HG03159 (cell line): ENCODE results near the gene APBA3.

Experiments used
- ATAC-seq: cut with Tn5 transposase; IDR thresholded peaks from one replicate; pipeline ENCODE4 v1.9.1; 2021; ENCODE audit warnings: mild to moderate bottlenecking, moderate library complexity; ENCODE audit not compliant: unreplicated experiment

The APBA3 gene, protein sequence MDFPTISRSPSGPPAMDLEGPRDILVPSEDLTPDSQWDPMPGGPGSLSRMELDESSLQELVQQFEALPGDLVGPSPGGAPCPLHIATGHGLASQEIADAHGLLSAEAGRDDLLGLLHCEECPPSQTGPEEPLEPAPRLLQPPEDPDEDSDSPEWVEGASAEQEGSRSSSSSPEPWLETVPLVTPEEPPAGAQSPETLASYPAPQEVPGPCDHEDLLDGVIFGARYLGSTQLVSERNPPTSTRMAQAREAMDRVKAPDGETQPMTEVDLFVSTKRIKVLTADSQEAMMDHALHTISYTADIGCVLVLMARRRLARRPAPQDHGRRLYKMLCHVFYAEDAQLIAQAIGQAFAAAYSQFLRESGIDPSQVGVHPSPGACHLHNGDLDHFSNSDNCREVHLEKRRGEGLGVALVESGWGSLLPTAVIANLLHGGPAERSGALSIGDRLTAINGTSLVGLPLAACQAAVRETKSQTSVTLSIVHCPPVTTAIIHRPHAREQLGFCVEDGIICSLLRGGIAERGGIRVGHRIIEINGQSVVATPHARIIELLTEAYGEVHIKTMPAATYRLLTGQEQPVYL

GRCh38 chr19:3761382-3762129, at the start of gene APBA3:
Gene APBA3, minus strand, starts transcription at chr19:3761692. Its CDS starts 1,428 bp downstream, at chr19:3760264.
- peak; percentile 38 for ATAC-seq

DNA sequence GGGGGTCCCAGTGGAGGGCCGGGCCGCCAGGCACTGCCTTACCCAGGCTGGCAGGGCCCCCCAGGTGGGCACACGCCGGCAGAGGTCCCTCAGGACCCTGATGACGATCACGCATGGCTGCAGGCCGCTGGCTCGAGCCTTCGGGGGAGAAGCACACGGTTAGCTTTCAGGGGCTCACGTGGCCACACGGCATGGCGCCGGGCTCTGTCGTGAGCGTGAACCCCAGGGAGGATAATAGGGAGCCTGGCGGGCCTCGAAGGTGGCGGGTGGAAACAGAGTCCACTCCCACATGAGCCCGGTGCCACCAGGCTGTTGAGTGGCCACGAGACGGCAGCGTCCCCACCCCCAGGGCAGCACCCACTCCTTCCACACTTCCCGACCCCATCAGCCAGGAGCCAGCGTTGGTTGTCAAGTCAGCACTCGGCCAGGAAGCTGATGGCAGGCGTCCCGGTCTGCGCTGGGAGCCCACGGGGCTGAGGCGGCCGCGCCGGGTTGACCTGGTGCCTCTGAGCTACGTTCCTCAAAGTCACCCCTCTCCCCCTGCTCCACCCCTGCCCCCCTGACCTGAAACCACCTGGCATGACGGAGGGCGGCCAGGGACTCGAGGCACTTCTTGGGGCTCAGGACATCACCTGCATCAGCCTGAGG, 49.3 kb upstream of the APBA3 start:
- ATAC-seq: no peak

DNA sequence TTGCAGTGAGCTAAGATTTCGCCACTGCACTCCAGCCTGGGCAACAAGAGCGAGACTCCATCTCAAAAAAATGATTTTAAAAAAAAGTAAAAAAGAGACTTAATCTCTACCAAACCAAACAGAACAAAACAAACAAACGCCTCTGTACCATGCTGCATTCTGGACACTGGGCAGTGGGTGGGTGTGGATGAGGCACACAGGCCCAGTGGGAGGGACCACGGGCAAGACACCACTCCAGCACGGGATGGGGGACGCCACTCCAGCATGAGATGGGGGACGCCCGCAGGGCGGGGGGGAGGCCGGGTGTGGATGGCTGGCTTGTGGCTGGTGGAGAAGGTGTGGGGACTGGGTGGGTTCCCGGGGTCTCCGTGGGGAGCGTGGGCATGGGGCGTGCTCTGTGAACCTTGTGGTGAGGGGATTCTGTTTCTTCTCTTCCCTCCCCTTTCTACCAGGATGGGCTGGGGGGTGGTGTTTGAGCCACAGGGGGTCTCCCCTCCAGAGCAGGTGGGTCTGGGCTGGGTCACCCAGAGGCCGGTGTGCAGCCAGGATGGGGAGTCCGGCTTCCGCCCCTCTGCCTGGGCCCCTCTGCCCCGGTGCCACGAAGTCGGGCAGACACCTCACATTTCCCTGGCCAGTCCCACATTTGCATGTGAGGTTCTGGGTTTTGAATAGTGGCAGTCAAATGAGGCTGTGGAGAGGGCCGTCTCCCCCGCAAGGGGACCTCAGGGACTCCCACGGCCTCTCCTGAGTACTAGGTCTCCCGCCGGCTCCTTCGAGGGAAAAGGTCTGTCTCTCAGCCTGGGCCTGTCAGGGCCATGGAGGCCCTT, 48.6 kb upstream of the APBA3 start:
- ATAC-seq: no peak

DNA sequence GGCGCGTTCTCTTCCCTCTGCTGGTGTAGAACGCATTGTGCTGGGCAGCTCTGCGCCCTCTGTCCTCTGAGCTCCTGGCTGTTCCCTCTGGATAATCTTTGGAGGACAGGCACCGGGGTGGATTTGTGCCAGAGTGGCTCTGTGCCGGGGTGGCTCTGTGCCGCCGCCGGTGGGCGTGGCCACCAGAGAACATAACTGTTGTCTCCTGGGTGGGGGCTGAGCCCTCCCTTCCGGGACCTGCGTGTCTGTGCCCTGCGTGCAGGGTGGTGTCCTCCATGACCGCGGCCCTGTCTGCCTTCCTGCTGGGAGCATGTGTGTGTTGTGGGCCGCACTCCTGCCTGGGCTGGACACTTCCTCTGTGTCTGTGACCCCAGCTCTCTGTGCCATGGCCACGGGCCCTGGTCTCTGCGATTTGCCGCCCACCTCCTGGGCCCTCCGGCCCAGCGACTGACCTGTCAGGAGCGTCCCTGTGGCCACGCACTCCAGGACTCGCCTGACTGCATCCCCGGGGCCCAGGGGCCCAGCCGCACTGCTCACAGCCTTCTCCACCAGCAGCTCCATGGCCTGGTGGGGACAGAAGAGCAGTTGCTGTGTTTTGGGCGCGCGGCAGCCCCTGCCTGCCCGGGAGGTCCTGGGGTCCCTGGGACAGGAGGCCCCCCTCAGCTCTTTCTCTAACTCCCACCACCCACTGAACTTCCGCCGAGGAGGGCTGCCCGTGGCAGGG, 47.1 kb upstream of the APBA3 start:
- no peak for ATAC-seq

DNA sequence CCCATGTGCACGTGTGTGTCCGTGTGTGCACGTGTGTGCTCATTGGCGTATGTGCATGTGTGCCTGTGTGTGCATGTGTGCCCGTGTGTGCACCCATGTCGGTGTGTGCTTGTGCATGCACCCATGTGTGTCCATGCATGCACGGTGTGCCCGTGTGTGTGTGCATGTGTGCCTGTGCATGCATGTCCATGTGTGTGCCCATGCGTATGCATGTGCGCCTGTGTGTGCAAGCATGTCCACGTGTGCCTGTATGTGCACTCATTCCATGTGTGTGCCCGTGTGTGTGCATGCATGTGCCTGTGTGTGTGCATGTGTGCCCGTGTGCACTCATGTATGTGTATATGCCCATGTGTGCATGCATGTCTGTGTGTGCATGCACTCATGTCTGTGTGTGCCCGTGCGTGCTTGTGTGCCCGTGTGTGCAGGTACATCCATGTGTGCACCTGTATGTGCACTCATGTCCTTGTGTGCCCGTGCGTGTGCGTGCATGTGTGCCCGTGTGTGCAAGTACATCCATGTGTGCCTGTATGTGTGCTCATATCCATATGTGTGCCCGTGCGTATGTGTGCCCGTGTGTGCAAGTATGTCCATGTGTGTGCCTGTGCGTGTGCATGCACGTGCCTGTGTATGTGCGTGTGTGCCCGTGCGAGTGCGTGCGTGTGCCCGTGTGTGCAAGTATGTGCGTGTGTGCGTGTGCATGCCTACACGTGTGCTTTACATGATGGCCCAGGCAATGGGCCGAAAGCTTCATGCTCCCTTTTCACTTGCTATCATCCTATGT, 46.3 kb upstream of the APBA3 start:
- ATAC-seq: no peak

DNA sequence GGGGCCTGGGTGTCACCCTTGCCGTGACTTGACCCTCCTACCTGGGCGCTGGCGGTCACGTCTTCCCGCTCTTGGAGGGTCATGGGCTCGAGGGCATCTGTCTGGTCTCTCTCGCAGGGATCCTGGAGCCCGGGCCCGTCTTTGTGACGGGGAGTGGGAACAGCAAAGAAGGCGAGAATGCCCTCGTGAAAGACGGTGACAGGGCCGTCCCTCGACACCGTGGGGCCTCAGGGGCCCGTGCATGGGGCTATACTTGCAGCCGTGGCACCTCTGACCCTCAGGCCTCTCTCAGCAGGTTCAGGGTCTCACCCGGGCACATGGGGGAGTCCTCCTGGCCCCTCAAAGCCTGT, 45.6 kb upstream of the APBA3 start:
- no peak for ATAC-seq

DNA sequence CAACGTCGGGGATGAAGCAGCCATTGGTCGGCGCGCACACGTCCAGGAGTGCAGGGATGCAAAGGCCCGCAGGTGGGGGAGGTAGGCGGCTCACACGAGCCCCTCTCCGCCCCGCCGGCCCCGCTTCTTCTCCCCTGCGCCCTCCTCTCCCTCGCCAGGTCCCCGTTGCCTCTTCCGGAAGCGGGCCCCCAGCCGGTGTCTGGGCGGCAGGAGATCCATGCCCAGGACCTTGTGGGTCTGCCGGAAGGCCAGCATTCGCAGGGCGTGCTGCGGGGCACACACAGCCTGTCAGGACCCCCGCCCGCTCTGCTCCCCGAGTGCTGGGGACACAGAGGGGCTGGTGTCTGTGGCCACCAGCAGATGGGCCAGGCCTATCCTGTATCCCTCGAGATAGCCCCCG, 44.4 kb upstream of the APBA3 start:
- ATAC-seq: no peak

- no peak for ATAC-seq
These were observed 42.9 kb upstream of the APBA3 start for GRCh38 chr19:3804429-3804828.

DNA sequence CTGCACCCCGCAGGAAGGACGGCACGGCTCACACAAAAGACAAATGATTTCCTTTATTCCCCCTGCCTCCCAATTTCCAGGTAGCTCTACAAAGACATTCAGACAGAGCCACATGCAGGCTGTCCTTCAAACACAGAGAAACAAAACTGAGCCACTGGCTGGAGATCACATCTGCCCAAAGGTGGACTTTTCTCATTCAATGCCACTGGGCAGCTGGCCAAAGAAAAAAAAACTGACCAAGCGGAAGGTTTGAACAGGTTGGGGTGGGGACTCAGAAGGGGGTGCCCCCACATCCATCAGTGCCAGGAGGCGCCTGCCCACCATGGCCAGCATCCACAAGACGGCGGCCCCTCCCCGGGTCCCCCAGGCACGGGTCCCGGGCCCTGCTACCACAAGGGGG, 42.5 kb upstream of the APBA3 start:
- no peak for ATAC-seq

- no peak for ATAC-seq
These were observed 41.8 kb upstream of the APBA3 start for GRCh38 chr19:3803114-3803888.

DNA sequence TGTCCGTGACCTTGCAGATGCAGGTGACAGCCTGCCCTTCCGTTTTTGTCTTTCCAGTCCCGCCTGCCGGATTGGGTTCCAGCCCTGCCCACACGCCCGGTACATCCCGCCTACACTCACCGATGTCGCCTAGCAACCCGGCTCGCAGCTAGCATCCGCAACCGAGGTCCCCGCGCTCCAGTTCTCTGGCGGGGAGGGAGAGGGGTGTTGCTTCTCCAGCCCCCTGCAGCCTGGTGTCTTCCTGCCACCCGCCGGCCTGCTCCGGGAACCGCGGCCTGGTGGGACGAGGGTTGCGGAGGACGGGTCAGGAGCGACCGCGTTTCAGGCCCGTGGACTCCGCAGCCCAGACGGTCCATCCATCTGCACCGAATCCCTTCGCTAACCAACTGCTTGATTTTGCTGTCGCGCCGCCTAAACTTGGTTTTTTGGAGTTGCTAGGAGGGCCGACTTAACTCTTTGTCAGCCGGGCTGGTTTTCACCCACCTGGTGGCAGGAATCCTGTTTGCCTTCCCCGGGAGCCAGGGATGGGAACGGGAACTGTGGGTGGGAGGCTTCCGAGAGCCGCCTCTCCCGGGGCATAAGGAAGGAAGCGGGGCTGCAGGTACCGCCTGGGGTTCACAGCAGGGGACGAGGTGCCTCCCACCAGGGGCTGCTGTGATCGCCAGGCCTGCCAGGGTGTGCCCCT, 40.1 kb upstream of the APBA3 start:
- ATAC-seq: no peak

DNA sequence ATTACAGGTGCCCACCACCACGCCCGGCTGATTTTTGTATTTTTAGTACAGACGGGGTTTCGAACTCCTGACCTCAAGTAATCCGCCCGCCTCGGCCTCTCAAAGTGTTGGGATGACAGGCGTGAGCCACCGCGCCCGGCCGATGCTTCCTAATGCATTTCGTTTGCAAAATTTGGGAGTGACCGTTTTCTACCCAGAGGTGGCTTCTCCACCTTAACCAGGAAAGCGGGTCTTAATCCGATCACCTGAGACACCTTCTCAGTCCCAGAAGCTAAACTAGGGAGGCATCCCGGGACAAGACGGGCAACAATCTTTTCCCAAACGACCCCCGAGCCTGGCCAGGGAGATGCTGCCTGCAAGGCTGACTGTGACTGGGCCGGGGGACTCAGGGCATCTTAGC, 39.5 kb upstream of the APBA3 start:
- ATAC-seq: no peak

GRCh38 chr19:3798137-3798536, 36.6 kb upstream of the APBA3 start:
- no peak for ATAC-seq

DNA sequence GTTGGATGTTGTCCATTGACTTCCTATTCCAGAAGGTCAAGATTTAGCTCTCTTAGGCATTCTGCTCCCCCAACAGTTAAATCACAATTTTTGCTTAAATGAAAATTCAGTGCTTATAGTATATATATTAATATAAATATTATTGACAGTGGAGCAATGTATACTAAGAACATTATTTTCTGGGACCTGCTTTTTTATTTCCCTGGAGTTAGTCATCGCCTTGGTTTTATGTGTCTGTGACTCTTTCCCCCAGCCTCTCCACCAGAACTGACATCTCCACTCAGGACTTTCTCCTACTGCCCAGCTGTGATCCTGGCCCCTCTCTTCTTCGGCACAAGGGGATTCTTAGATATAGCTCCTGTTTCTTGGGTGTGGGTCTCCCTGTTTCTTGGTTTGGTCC, 34.9 kb upstream of the APBA3 start:
- no peak for ATAC-seq

DNA sequence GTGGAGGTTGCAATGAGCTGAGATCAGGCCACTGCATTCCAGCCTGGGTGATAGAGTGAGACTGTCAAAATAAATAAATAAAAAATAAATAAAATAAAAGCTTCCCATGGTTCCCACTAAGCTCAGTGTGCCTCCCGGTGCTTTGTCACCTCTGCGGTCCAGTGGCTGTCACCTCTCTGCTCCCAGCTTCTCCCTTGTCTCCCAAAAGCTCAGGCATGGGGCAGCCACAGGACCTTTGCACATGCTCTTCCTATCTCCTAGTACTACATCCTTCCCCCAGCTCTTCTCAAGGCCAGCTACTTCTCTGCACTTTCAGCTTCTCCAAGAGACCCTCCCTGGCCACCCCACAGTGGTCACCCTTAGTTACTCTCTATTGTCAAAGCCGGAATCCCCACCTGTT, 32.3 kb upstream of the APBA3 start:
- no peak for ATAC-seq

DNA sequence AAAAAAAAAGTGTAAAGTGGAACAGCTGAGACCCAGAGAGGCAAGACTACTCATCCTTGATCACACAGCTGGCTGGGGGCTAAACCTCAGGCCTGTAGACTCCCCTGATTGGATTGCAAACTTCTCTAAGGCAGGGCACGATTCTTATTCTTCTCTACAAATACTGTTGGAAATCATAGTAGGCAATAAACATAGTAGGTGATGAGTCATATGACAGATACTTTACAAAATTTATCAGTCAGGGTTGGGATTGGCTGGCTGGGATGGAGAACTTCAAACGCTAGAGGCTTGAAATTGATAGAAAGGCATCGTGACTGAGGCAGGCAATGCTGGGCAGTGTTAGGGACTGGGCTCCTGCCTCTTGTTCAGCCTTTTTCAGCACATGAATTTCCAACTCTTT, 30.6 kb upstream of the APBA3 start:
- ATAC-seq: no peak

- no peak for ATAC-seq
These were observed 29.4 kb upstream of the APBA3 start for GRCh38 chr19:3790941-3791340.

DNA sequence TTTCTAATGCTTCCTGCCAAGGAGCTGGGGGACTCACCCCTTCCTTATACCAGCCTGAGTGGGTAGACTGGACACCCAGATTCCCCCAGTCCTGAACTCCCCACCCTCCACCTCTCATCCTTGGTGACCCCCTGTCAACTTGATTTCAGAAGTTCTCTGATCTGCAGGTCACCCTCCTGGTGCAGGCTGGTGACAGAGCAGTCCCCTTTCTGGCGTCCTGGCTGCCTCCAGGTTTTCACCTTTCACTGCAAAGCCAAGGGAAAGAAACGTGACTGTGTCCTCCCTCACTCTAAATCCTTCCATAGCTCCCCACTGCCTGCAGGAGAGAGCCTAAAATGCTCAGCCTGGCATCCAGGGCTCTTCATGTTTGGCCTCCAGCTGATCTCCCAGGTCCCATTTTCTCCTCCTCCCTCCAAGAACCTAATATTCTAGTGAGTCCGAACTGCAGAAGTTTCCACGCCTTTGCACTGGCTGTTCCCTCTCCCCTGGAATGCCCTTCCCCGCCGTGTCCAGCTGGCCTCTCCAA, 28.8 kb upstream of the APBA3 start:
- ATAC-seq: no peak
